ENCODE results near the gene WDR44.

DNA sequence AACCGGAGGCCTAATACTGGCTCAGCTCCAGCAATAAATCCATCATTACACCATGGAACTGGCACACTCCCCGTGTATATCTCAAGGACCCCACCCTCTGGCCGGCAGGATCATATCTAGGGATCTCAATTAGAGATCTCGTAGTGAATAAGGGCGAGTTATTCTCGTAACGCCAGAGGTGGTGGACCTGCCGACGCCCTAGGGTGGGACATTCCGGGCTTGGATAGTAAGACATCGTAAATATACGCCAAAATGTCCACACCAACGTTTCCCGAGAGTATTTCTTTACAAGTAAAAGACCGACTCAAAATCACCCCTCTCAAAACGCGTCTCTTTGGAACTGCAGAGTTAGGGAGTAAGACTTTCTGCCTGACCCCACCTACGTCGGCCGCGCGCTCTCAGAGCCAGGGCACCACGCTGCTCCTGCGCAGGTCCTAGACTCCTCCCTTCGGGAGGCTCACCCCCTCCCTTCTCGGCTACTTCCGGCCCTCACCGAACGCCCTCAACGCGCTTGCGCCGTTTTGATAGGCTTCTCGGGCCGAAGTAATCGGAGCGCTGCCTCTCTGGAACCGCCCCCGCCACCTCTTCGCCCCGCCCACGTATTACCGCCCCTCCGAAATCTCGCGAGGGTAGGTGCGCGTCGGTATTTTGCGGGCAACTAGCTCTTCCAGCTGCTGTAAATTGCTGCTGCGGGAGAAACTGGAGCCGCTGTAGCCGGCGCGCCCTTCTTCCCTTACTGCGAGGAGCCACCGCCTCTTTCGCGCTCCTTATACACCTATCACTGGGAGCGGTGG lies at the start of gene WDR44:
- TF ChIP-seq, protein P1, sequence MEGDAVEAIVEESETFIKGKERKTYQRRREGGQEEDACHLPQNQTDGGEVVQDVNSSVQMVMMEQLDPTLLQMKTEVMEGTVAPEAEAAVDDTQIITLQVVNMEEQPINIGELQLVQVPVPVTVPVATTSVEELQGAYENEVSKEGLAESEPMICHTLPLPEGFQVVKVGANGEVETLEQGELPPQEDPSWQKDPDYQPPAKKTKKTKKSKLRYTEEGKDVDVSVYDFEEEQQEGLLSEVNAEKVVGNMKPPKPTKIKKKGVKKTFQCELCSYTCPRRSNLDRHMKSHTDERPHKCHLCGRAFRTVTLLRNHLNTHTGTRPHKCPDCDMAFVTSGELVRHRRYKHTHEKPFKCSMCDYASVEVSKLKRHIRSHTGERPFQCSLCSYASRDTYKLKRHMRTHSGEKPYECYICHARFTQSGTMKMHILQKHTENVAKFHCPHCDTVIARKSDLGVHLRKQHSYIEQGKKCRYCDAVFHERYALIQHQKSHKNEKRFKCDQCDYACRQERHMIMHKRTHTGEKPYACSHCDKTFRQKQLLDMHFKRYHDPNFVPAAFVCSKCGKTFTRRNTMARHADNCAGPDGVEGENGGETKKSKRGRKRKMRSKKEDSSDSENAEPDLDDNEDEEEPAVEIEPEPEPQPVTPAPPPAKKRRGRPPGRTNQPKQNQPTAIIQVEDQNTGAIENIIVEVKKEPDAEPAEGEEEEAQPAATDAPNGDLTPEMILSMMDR (conservative IDR thresholded peaks at IDR 0.05; ENCODE audit: low read depth, low read length): no peak
- TF ChIP-seq EZH2 (IDR thresholded peaks at IDR 0.05; ENCODE audit: low read length, unreplicated experiment) (no peak), EZH2phosphoT487 (IDR thresholded peaks at IDR 0.05; ENCODE audit: borderline replicate concordance, low read length) (no peak)

Measured in PC-3 (cell line).